ENCODE data around the gene CNTNAP2.

GRCh38 chr7:147708871-147709270 is 1592.3 kb downstream of the CNTNAP2 start:
- TF ChIP-seq CTCF (IDR thresholded peaks at IDR 0.05) = no peak
- TF ChIP-seq POLR2AphosphoS5 (IDR thresholded peaks at IDR 0.05; ENCODE audit: low read depth, low read length) = no peak
- TF ChIP-seq, protein P1, sequence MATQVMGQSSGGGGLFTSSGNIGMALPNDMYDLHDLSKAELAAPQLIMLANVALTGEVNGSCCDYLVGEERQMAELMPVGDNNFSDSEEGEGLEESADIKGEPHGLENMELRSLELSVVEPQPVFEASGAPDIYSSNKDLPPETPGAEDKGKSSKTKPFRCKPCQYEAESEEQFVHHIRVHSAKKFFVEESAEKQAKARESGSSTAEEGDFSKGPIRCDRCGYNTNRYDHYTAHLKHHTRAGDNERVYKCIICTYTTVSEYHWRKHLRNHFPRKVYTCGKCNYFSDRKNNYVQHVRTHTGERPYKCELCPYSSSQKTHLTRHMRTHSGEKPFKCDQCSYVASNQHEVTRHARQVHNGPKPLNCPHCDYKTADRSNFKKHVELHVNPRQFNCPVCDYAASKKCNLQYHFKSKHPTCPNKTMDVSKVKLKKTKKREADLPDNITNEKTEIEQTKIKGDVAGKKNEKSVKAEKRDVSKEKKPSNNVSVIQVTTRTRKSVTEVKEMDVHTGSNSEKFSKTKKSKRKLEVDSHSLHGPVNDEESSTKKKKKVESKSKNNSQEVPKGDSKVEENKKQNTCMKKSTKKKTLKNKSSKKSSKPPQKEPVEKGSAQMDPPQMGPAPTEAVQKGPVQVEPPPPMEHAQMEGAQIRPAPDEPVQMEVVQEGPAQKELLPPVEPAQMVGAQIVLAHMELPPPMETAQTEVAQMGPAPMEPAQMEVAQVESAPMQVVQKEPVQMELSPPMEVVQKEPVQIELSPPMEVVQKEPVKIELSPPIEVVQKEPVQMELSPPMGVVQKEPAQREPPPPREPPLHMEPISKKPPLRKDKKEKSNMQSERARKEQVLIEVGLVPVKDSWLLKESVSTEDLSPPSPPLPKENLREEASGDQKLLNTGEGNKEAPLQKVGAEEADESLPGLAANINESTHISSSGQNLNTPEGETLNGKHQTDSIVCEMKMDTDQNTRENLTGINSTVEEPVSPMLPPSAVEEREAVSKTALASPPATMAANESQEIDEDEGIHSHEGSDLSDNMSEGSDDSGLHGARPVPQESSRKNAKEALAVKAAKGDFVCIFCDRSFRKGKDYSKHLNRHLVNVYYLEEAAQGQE (IDR thresholded peaks at IDR 0.05; ENCODE audit: insufficient read depth in 1 of 2, low read depth in 2 of 2, low read length in 1 of 2) = no peak
- no peak for TF ChIP-seq TCF7L2 (IDR thresholded peaks at IDR 0.05; ENCODE audit: low read depth, low read length)
